GM23248 (cell line): ENCODE measurements around the gene VPS13A. TPM values are rescaled to one million over a fixed set of nuclear protein-coding genes. Genes with fewer than 3 reads are reported as not detected.
A peak's percentile ranks its signal among the peaks of the same experiment; 100 is the strongest.

ENCODE experiments used
- DNase-seq: peaks from one replicate; pipeline ENCODE4 v3.0.0-alpha.2; 2015
- H2AFZ ChIP-seq: fragments of 200-600 bp; sonication (generic); 2 replicates; pipeline ENCODE4 v1.6.1; 2016; ENCODE audit warnings: antibody characterized with exemption
- H3F3A ChIP-seq: fragments of 200-600 bp; sonication (generic); 2 replicates; pipeline ENCODE4 v1.6.1; 2016; ENCODE audit warnings: mild to moderate bottlenecking, antibody characterized with exemption, mixed run types; ENCODE audit not compliant: insufficient read depth
- H3K27ac ChIP-seq: fragments of 200-600 bp; sonication (generic); 2 replicates; pipeline ENCODE4 v1.5.1; 2016; ENCODE audit warnings: mild to moderate bottlenecking
- H3K27me3 ChIP-seq: fragments of 200-600 bp; sonication (generic); replicated peaks from 2 replicates; pipeline ENCODE4 v1.6.1; 2016; ENCODE audit warnings: mild to moderate bottlenecking; ENCODE audit not compliant: insufficient read depth
- H3K36me3 ChIP-seq: fragments of 200-600 bp; sonication (generic); 2 replicates; pipeline ENCODE4 v1.6.1; 2016; ENCODE audit warnings: low read depth, mild to moderate bottlenecking
- H3K4me1 ChIP-seq: fragments of 200-600 bp; sonication (generic); 2 replicates; pipeline ENCODE4 v1.6.1; 2016; ENCODE audit warnings: mild to moderate bottlenecking; ENCODE audit not compliant: insufficient read depth
- H3K4me2 ChIP-seq: fragments of 200-600 bp; sonication (generic); one replicate; pipeline ENCODE4 v1.6.1; 2016; ENCODE audit warnings: mild to moderate bottlenecking; ENCODE audit not compliant: unreplicated experiment
- H3K4me3 ChIP-seq: fragments of 200-600 bp; sonication (generic); 2 replicates; pipeline ENCODE4 v1.5.1; 2016; ENCODE audit warnings: mild to moderate bottlenecking
- H3K79me2 ChIP-seq: fragments of 200-600 bp; sonication (generic); 2 replicates; pipeline ENCODE4 v1.6.1; 2016; ENCODE audit warnings: mild to moderate bottlenecking; ENCODE audit not compliant: insufficient read depth
- H3K9ac ChIP-seq: fragments of 200-600 bp; sonication (generic); 2 replicates; pipeline ENCODE4 v1.6.1; 2016; ENCODE audit warnings: mild to moderate bottlenecking
- H3K9me2 ChIP-seq: fragments of 200-600 bp; sonication (generic); 2 replicates; pipeline ENCODE4 v1.6.1; 2016; ENCODE audit warnings: mixed run types, mild to moderate bottlenecking, moderate library complexity; ENCODE audit not compliant: insufficient read depth
- H3K9me3 ChIP-seq: fragments of 200-600 bp; sonication (generic); one replicate; pipeline ENCODE4 v1.6.1; 2017; ENCODE audit warnings: low read depth
- H4K20me1 ChIP-seq: fragments of 200-600 bp; sonication (generic); 2 replicates; pipeline ENCODE4 v1.6.0; 2016; ENCODE audit not compliant: insufficient read depth
- EZH2 ChIP-seq: fragments of 200-600 bp; sonication (generic); IDR thresholded peaks from 2 replicates; pipeline ENCODE4 v1.6.1; 2018; ENCODE audit warnings: antibody characterized with exemption, mild to moderate bottlenecking; ENCODE audit not compliant: insufficient read depth, poor library complexity, severe bottlenecking
- EZH2phosphoT487 ChIP-seq: fragments of 200-600 bp; sonication (generic); IDR thresholded peaks from 2 replicates; pipeline ENCODE4 v1.6.1; 2018; ENCODE audit warnings: antibody characterized with exemption, moderate library complexity, mild to moderate bottlenecking, low read depth; ENCODE audit not compliant: insufficient read depth
- WGBS, 2 experiments: methylation state at CpG; one replicate each; pipeline ENCODE4 v1.1.6; 2015 to 2017; ENCODE audit warnings: low lambda C conversion rate in 2 of 2, low coverage in 1 of 2; ENCODE audit errors: missing lambda C conversion rate in 2 of 2; 5-methylcytosine and 5-hydroxymethylcytosine counted together
- in situ Hi-C: fragments of 300-500 bp; cut with MboI; formaldehyde crosslinking; loops from 2 replicates; pipeline ENCODE4 v1.15.0; 2020
- polyA plus RNA-seq: library from polyadenylated mRNA; unstranded; fragments of >200 nt; fragmentation: Nextera tagmentation; extraction: Ambion mirVana; gene quantifications from 2 replicates; pipeline ENCODE4 v1.2.1, GENCODE V29; 2016
- total RNA-seq: library from RNA; depleted of rRNA; stranded (reverse); fragments of >200 nt; shearing (Covaris generic); gene quantifications from 2 replicates; pipeline ENCODE4 v1.2.3, GENCODE V29; 2014; rRNA removed

The VPS13A gene
- total and polyA plus RNA-seq, 2 experiments from 2014 or later: 8.9 to 15.8 TPM

DNA sequence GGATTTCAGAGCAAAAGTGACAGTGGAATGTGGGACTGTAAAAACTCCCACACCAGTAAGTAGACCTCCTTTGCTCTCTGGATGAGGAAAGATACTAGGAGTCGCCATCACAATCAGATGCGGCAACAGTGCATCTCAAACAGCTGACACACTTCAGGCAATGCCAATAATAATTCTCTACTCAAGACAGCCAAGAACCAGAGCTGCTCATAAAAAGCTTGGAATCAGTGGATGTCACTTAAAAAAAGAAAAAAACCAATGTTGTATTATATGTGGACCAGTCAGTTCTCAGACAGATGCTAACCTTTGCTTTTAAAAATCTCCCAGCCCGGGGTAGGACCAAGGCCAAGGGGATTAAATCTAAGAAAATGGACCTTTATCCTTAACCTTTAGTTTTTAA, 285.8 kb downstream of the VPS13A start:
- no peak overlapping the region for H3K27ac ChIP-seq
- H3K9me2 ChIP-seq: no peaks in the 10 kb centered on the region
- no peaks in the 10 kb centered on the region for H3K9me3 ChIP-seq
- WGBS, 2 experiments: 41 to 42% methylated on average over 3 of the region's 3 CpGs
- no peak overlapping the region for H2AFZ ChIP-seq
- H3K4me3 ChIP-seq: no peak overlapping the region
- H3K36me3 ChIP-seq: no peaks in the 10 kb centered on the region
- no peaks in the 10 kb centered on the region for H3K79me2 ChIP-seq
- in situ Hi-C loops: no loop called here
- no peak for DNase-seq
- TF ChIP-seq EZH2 (no peak), EZH2phosphoT487 (no peak)
- H3K9ac ChIP-seq: no peak overlapping the region
- H4K20me1 ChIP-seq: no peaks in the 10 kb centered on the region
- no peaks in the 10 kb centered on the region for H3K27me3 ChIP-seq
- H3K4me1 ChIP-seq: peaks cover 16% of the 10 kb centered on the region
- H3F3A ChIP-seq: no peaks in the 10 kb centered on the region
- H3K4me2 ChIP-seq: no peak overlapping the region

DNA sequence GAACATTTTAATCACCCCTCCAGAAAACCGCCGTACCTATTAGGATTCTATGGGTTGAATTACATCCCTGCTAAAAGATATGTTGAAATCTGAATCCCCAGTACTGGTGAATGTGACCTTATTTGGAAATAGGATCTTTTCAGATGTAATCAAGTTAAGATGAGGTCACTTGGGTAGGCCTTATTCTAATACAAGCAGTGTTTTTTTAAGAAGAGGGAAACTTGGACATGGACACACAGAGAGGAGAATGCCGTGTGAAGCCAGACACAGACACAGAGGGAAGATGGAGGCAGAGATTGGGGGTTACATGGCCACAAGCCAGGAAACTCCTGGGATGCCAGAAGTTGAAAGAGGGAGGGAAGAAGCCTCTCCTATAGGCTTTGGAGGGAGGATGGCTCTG, 287.3 kb downstream of the VPS13A start:
- no peak for TF ChIP-seq EZH2phosphoT487
- TF ChIP-seq EZH2: no peak
- Histone ChIP-seq H3K36me3 (no peaks in the 10 kb centered on the region), H3K27ac (no peak overlapping the region), H3F3A (peaks cover 10% of the 10 kb centered on the region), H3K9me3 (no peaks in the 10 kb centered on the region), H3K27me3 (no peaks in the 10 kb centered on the region), H3K9me2 (no peaks in the 10 kb centered on the region), H3K4me3 (no peak overlapping the region), H2AFZ (no peak overlapping the region), H3K4me1 (peaks cover 31% of the 10 kb centered on the region), H3K4me2 (no peak overlapping the region), H3K79me2 (no peaks in the 10 kb centered on the region), H4K20me1 (no peaks in the 10 kb centered on the region), H3K9ac (no peak overlapping the region)
- in situ Hi-C loops: no loop called here
- WGBS, 2 experiments: 94 to 95% methylated on average over 3 of the region's 3 CpGs
- no peak for DNase-seq

DNA sequence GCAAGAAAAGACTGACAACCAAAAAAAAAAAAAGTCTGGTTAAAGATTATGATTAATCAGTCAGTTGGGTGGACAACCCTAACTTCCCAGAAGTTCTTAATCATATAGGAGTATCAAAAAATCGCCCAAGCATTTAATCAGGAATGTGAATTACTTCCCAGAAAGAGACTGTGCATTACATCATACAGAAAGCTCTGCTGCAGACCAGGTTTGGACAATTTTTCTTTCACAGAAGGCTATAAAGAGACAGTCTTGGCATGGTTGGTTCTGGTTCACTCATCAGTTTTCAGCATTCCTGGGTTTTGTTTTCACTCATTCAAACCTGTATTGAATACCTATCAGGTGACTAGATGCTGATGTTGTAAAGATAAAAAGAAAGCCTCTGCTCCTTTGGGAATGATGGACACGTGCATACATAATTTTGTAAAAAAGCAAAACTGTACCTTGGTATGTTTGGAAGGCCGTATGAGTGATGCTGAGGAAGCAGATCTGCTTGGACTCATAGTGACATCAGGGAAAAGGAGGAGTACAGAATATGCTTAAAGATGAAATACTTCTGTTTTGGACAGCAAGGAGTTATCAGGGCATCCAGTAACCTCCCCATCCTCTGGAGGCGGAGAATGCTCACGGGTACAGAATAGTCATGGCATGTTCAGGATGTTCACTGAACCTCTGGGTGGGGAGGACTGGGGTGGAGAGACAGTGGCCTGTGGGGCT, 292.3 kb downstream of the VPS13A start:
- Histone ChIP-seq H3K4me1 (peaks cover 39% of the 10 kb centered on the region), H3K4me3 (no peak overlapping the region), H3F3A (peaks cover 24% of the 10 kb centered on the region), H4K20me1 (no peaks in the 10 kb centered on the region), H3K9me2 (no peaks in the 10 kb centered on the region), H3K27ac (peak overlapping the region; percentile 65), H3K4me2 (peak overlapping the region; percentile 59), H3K36me3 (0 out of 2 replicates have a peak, but pooled peaks cover 6% of the 10 kb centered on the region), H3K9ac (no peak overlapping the region), H3K9me3 (no peaks in the 10 kb centered on the region), H3K27me3 (no peaks in the 10 kb centered on the region), H3K79me2 (no peaks in the 10 kb centered on the region), H2AFZ (no peak overlapping the region)
- 27 to 28% methylated on average over 5 of the region's 5 CpGs for WGBS, 2 experiments
- in situ Hi-C loops: no loop called here
- peak; percentile 82 for DNase-seq
- no peak for TF ChIP-seq EZH2phosphoT487

Other genes with a start within 250 kb of the VPS13A start
- not detected in 2 replicates for gene FOXB2, start 157.9 kb upstream of the VPS13A start, total RNA-seq
- not detected in 2 replicates for gene FOXB2, start 157.9 kb upstream of the VPS13A start, polyA plus RNA-seq